Upper lobe of left lung (tissue), 6 donors: ENCODE data around the gene CFAP251. TPM values are rescaled to one million over a fixed set of nuclear protein-coding genes. Genes with fewer than 3 reads are reported as not detected.

Experiments
- ATAC-seq, 2 donors: fragments of 200-7000 bp; cut with Tn5 transposase; one replicate each; pipeline ENCODE4 v1.9.1; 2022; ENCODE audit warnings: mild to moderate bottlenecking in 2 of 2, moderate library complexity in 2 of 2; ENCODE audit not compliant: low FRiP score in 2 of 2
- DNase-seq, 2 donors: peaks; one replicate each; pipeline ENCODE4 v3.0.0-alpha.2; 2019 to 2020
- H3K27ac ChIP-seq, 4 donors: fragments of 200-600 bp; sonication (generic); one replicate each; pipeline ENCODE4 v1.5.1; 2016 to 2019
- H3K27me3 ChIP-seq, 4 donors: fragments of 200-600 bp; sonication (generic); one replicate each; pipeline ENCODE4 v1.5.1; 2017 to 2019
- H3K36me3 ChIP-seq, 4 donors: fragments of 200-600 bp; sonication (generic); one replicate each; pipeline ENCODE4 v1.5.1; 2016 to 2019
- H3K4me1 ChIP-seq, 4 donors: fragments of 200-600 bp; sonication (generic); one replicate each; pipeline ENCODE4 v1.5.1; 2018 to 2019
- H3K4me3 ChIP-seq, 4 donors: fragments of 200-600 bp; sonication (generic); one replicate each; pipeline ENCODE4 v1.5.1; 2017 to 2019; ENCODE audit warnings: mild to moderate bottlenecking in 2 of 4, moderate library complexity in 1 of 4
- H3K9me3 ChIP-seq, 4 donors: fragments of 200-600 bp; sonication (generic); one replicate each; pipeline ENCODE4 v1.5.1; 2018 to 2019
- EP300 ChIP-seq, 4 donors: sonication (generic); formaldehyde crosslinking; IDR thresholded peaks; one replicate each; pipeline ENCODE4 v1.5.1; 2017; ENCODE audit warnings: antibody characterized with exemption in 4 of 4, control low read depth in 2 of 4
- POLR2A ChIP-seq, 4 donors: fragments of 450-650 bp; IDR thresholded peaks; one replicate each; pipeline ENCODE4 v1.5.1; 2016 to 2017; ENCODE audit warnings: antibody characterized with exemption in 4 of 4, mild to moderate bottlenecking in 2 of 4
- POLR2AphosphoS5 ChIP-seq, 2 donors: sonication (generic); formaldehyde crosslinking; IDR thresholded peaks; one replicate each; pipeline ENCODE4 v1.5.1; 2017; ENCODE audit warnings: antibody characterized with exemption in 2 of 2
- WGBS, 2 donors: methylation state at CpG; one replicate each; pipeline ENCODE4 v1.1.5; 2017 to 2018; 5-methylcytosine and 5-hydroxymethylcytosine counted together
- total RNA-seq, 6 donors: library from RNA; depleted of rRNA in 4 of 6; stranded (reverse); fragments of >200 nt in 4 of 6; gene quantifications; one replicate each; pipeline versions ENCODE4 v1.1.0 to v1.2.1, GENCODE V29; 2016 to 2021
- TF ChIP-seq, protein P1 (sequence below), 6 experiments: fragments of 450-650 bp in 4 of 6; fragments of 200-600 bp in 2 of 6; sonication (generic) in 2 of 6; IDR thresholded peaks; one replicate each; pipeline ENCODE4 v1.5.1; 2016 to 2019; ENCODE audit warnings: antibody characterized with exemption in 6 of 6
- donor health status: DM: no; HTN: no; CAD: no; lungs with moderate emphysema.
- donor health status: DM: no; HTN: yes; CAD: no; lungs with severe emphysema.

The CFAP251 gene
- total RNA-seq, 6 donors from 2014 or later, result 3.1 to 65.1 (median 12.7) TPM

- Histone ChIP-seq H3K27ac (peak overlapping the region in 2 of 4 donors; percentile 15 to 82), H3K27me3 (no peaks in the 10 kb centered on the region), H3K9me3 (peaks cover 0 to 4% (median 0%) of the 10 kb centered on the region in 4 donors), H3K36me3 (no peaks in the 10 kb centered on the region), H3K4me3 (peak overlapping the region; percentile 21 to 88 (median 64)), H3K4me1 (peaks cover 4 to 27% (median 18%) of the 10 kb centered on the region in 4 donors)
- no peak for ATAC-seq
- peak in 1 of 2 donors; percentile 88 for DNase-seq
- 2 to 8% methylated on average over 5 to 29 of the region's 57 CpGs for WGBS, 2 donors
- TF ChIP-seq POLR2AphosphoS5 (IDR thresholded peaks at IDR 0.05) (no peak), EP300 (IDR thresholded peaks at IDR 0.05) (no peak), POLR2A (IDR thresholded peaks at IDR 0.05) (no peak)
Measured at GRCh38 chr12:122021193-122021821, 102.9 kb downstream of the CFAP251 start.

GRCh38 chr12:122021822-122022392, 103.5 kb downstream of the CFAP251 start, which contains the start of gene BCL7A:
TSS of gene BCL7A (plus strand) at chr12:122021884. CDS start at chr12:122022092, 208 bp downstream.
- Histone ChIP-seq H3K27me3 (no peaks in the 10 kb centered on the region), H3K9me3 (peaks cover 0 to 4% (median 0%) of the 10 kb centered on the region in 4 donors), H3K36me3 (no peaks in the 10 kb centered on the region), H3K27ac (peak within 1 kb of the TSS; percentile 73 to 87 (median 79)), H3K4me3 (peak within 1 kb of the TSS; percentile 59 to 88 (median 66)), H3K4me1 (peaks cover 4 to 27% (median 18%) of the 10 kb centered on the region in 4 donors)
- DNase-seq (peak; percentile 65 to 94), ATAC-seq (peak; percentile 85 to 86)
- WGBS, 2 donors, result 0 to 2% methylated on average over 13 to 16 of the region's 83 CpGs
- TF ChIP-seq POLR2A (IDR thresholded peaks at IDR 0.05) (peak in 1 of 4 donors; percentile 64), POLR2AphosphoS5 (IDR thresholded peaks at IDR 0.05) (peak in 1 of 2 donors; percentile 44), EP300 (IDR thresholded peaks at IDR 0.05) (no peak)
- TF ChIP-seq, protein P1, sequence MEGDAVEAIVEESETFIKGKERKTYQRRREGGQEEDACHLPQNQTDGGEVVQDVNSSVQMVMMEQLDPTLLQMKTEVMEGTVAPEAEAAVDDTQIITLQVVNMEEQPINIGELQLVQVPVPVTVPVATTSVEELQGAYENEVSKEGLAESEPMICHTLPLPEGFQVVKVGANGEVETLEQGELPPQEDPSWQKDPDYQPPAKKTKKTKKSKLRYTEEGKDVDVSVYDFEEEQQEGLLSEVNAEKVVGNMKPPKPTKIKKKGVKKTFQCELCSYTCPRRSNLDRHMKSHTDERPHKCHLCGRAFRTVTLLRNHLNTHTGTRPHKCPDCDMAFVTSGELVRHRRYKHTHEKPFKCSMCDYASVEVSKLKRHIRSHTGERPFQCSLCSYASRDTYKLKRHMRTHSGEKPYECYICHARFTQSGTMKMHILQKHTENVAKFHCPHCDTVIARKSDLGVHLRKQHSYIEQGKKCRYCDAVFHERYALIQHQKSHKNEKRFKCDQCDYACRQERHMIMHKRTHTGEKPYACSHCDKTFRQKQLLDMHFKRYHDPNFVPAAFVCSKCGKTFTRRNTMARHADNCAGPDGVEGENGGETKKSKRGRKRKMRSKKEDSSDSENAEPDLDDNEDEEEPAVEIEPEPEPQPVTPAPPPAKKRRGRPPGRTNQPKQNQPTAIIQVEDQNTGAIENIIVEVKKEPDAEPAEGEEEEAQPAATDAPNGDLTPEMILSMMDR (IDR thresholded peaks at IDR 0.05), result peak in 2 of 6 experiments; percentile 14 to 16

- peak in 1 of 2 donors; percentile 90 for DNase-seq
Measured at GRCh38 chr12:122022393-122023338, 104.3 kb downstream of the CFAP251 start.

GRCh38 chr12:122023339-122024131, 105.1 kb downstream of the CFAP251 start:
- H3K27me3 ChIP-seq, result no peaks in the 10 kb centered on the region
- H3K36me3 ChIP-seq, result no peaks in the 10 kb centered on the region
- peaks cover 0 to 2% (median 0%) of the 10 kb centered on the region in 4 donors for H3K9me3 ChIP-seq
- WGBS, 2 donors, result 14% methylated on average over 23 to 31 of the region's 43 CpGs
- peaks cover 4 to 27% (median 18%) of the 10 kb centered on the region in 4 donors for H3K4me1 ChIP-seq
- H3K27ac ChIP-seq, result peak overlapping the region; percentile 73 to 87 (median 79)
- peak; percentile 57 to 72 for ATAC-seq
- DNase-seq, result peak; percentile 59 to 93
- TF ChIP-seq POLR2AphosphoS5 (IDR thresholded peaks at IDR 0.05) (peak in 1 of 2 donors; percentile 61), POLR2A (IDR thresholded peaks at IDR 0.05) (peak in 3 of 4 donors; percentile 23 to 54 (median 27)), EP300 (IDR thresholded peaks at IDR 0.05) (no peak)
- TF ChIP-seq, protein P1 (IDR thresholded peaks at IDR 0.05), result no peak
- H3K4me3 ChIP-seq, result peak overlapping the region; percentile 18 to 88 (median 64)

More at GRCh38 chr12:122022393-122023338, 104.3 kb downstream of the CFAP251 start:
- Histone ChIP-seq H3K27me3 (no peaks in the 10 kb centered on the region), H3K4me3 (peak overlapping the region; percentile 18 to 88 (median 64)), H3K9me3 (peaks cover 0 to 4% (median 0%) of the 10 kb centered on the region in 4 donors), H3K4me1 (peaks cover 4 to 27% (median 18%) of the 10 kb centered on the region in 4 donors), H3K36me3 (no peaks in the 10 kb centered on the region), H3K27ac (peak overlapping the region; percentile 73 to 87 (median 79))
- peak in 1 of 2 donors; percentile 28 for ATAC-seq
- WGBS, 2 donors, result 0% methylated on average over 4 to 38 of the region's 124 CpGs
- TF ChIP-seq POLR2AphosphoS5 (IDR thresholded peaks at IDR 0.05) (no peak), EP300 (IDR thresholded peaks at IDR 0.05) (no peak), POLR2A (IDR thresholded peaks at IDR 0.05) (no peak)
- TF ChIP-seq, protein P1 (IDR thresholded peaks at IDR 0.05), result no peak
